Breast epithelium (tissue), 4 donors: ENCODE measurements around the gene SPACA4. TPM values are rescaled to one million over a fixed set of nuclear protein-coding genes. Genes with fewer than 3 reads are reported as not detected.

ENCODE experiments used
- DNase-seq, 2 donors: peaks; one replicate each; pipeline ENCODE4 v3.0.0-alpha.2; 2019; ENCODE audit warnings: low spot score in 2 of 2
- H3K27ac ChIP-seq, 2 donors: fragments of 200-600 bp; sonication (generic) in 1 of 2; one replicate each; pipeline ENCODE4 v1.5.1; 2016 to 2019; ENCODE audit warnings: mild to moderate bottlenecking in 1 of 2
- H3K27me3 ChIP-seq, 2 donors: fragments of 200-600 bp; sonication (generic) in 1 of 2; one replicate each; pipeline versions ENCODE4 v1.5.1 to v1.6.0; 2017 to 2019; ENCODE audit warnings: control low read depth in 1 of 2, mild to moderate bottlenecking in 1 of 2
- H3K36me3 ChIP-seq: fragments of 200-600 bp; one replicate; pipeline ENCODE4 v1.5.1; 2019
- H3K4me1 ChIP-seq, 2 donors: fragments of 200-600 bp; sonication (generic); one replicate each; pipeline ENCODE4 v1.5.1; 2016 to 2019; ENCODE audit warnings: control low read depth in 1 of 2
- H3K4me3 ChIP-seq, 3 donors: fragments of 200-600 bp; sonication (generic); 1 replicate in 2 of 3; 2 replicates in 1 of 3; pipeline ENCODE4 v1.5.1; 2016 to 2019; ENCODE audit warnings: mild to moderate bottlenecking in 3 of 3, moderate library complexity in 2 of 3
- H3K9me3 ChIP-seq, 2 donors: fragments of 200-600 bp; sonication (generic) in 1 of 2; one replicate each; pipeline ENCODE4 v1.5.1; 2016 to 2019; ENCODE audit warnings: control low read depth in 1 of 2
- CTCF ChIP-seq, 3 donors: fragments of 450-650 bp; IDR thresholded peaks; one replicate each; pipeline ENCODE4 v1.5.1; 2016 to 2017; ENCODE audit warnings: antibody characterized with exemption in 3 of 3, mild to moderate bottlenecking in 3 of 3, moderate library complexity in 3 of 3
- POLR2A ChIP-seq: fragments of 450-650 bp; IDR thresholded peaks from one replicate; pipeline ENCODE4 v1.6.1; 2016; ENCODE audit warnings: antibody characterized with exemption, mild to moderate bottlenecking, moderate library complexity
- POLR2AphosphoS5 ChIP-seq, 3 donors: sonication (generic); formaldehyde crosslinking; IDR thresholded peaks; one replicate each; pipeline ENCODE4 v1.6.1; 2017; ENCODE audit warnings: antibody characterized with exemption in 3 of 3
- intact Hi-C: fragments of 100-400 bp; cut with DNase I; formaldehyde crosslinking; loops from one replicate; pipeline ENCODE4 v1.15.1; 2023; ENCODE audit warnings: low total_unique reads
- total RNA-seq, 3 donors: library from RNA; depleted of rRNA; stranded (reverse); fragments of >200 nt; gene quantifications; one replicate each; pipeline ENCODE4 v1.1.0, GENCODE V29; 2016

The SPACA4 gene
- total RNA-seq, 3 donors from 2014 or later, result not detected

- no peaks in the 10 kb centered on the region for H3K36me3 ChIP-seq
Measured at GRCh38 chr19:48632692-48633147, 26.2 kb downstream of the SPACA4 start.

DNA sequence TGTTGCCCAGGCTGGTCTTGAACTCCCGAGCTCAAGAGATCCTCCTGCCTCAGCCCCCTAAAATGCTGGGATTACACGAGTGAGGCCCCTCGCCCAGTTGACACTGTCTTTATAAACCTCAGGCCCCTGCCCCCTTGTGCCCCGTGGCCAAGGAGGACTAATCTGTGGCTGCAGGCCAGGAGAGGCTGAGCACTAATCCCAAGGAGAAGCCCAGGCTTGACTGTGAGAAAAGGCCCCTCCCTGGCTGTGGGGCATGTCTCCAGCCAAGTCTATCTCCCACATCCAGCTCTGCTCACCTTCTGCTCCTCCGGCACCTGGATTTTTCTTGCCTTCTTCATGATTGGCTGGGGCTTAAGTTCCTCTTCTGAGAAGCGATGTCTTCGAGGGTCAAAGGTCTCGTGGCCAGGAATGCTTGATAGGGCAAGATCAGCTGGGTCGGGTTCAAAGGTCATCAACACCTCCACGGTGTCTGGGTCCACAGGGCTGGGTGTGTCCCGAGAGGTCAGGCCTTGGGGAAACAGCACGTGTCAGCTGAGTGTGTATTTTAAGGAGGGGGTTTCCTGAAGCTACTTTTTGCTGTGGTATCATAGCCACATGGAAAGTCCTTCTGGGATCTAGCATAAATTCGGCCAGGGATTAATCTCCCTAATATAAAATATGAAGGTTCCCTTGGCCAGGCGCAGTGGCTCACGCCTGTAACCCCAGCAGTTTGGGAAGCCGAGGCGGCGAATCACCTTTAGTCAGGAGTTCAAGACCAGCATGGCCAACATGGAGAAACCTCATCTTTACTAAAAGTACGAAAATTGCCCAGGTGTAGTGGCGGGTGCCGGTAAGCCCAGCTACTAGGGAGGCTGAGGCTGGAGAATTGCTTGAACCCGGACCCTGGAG is 26.9 kb downstream of the SPACA4 start:
- Histone ChIP-seq H3K4me1 (peaks cover 0 to 7% of the 10 kb centered on the region in 2 donors), H3K9me3 (no peaks in the 10 kb centered on the region), H3K27ac (peak overlapping the region; percentile 99), H3K36me3 (no peaks in the 10 kb centered on the region), H3K27me3 (no peaks in the 10 kb centered on the region), H3K4me3 (peak overlapping the region in 2 of 3 donors; percentile 77 to 88)
- DNase-seq, result no peak
- intact Hi-C loops, result no loop called here
- TF ChIP-seq POLR2AphosphoS5 (IDR thresholded peaks at IDR 0.05) (no peak), POLR2A (no peak), CTCF (IDR thresholded peaks at IDR 0.05) (no peak)

More at GRCh38 chr19:48632692-48633147, 26.2 kb downstream of the SPACA4 start:
- peak overlapping the region; percentile 99 for H3K27ac ChIP-seq
- intact Hi-C loops, result no loop called here
- H3K4me3 ChIP-seq, result no peak overlapping the region
- TF ChIP-seq POLR2AphosphoS5 (IDR thresholded peaks at IDR 0.05) (no peak), CTCF (IDR thresholded peaks at IDR 0.05) (no peak), POLR2A (no peak)
- H3K4me1 ChIP-seq, result peaks cover 0 to 7% of the 10 kb centered on the region in 2 donors
- no peaks in the 10 kb centered on the region for H3K9me3 ChIP-seq
- DNase-seq, result no peak
- H3K27me3 ChIP-seq, result no peaks in the 10 kb centered on the region

GRCh38 chr19:48634036-48634342 is 27.4 kb downstream of the SPACA4 start:
- Histone ChIP-seq H3K9me3 (no peaks in the 10 kb centered on the region), H3K27ac (peak overlapping the region; percentile 99), H3K27me3 (no peaks in the 10 kb centered on the region), H3K4me1 (peaks cover 0 to 7% of the 10 kb centered on the region in 2 donors), H3K4me3 (peak overlapping the region; percentile 63 to 88 (median 77)), H3K36me3 (no peaks in the 10 kb centered on the region)
- TF ChIP-seq POLR2A (no peak), POLR2AphosphoS5 (IDR thresholded peaks at IDR 0.05) (no peak), CTCF (IDR thresholded peaks at IDR 0.05) (no peak)
- no peak for DNase-seq
- intact Hi-C loops, result no loop called here

DNA sequence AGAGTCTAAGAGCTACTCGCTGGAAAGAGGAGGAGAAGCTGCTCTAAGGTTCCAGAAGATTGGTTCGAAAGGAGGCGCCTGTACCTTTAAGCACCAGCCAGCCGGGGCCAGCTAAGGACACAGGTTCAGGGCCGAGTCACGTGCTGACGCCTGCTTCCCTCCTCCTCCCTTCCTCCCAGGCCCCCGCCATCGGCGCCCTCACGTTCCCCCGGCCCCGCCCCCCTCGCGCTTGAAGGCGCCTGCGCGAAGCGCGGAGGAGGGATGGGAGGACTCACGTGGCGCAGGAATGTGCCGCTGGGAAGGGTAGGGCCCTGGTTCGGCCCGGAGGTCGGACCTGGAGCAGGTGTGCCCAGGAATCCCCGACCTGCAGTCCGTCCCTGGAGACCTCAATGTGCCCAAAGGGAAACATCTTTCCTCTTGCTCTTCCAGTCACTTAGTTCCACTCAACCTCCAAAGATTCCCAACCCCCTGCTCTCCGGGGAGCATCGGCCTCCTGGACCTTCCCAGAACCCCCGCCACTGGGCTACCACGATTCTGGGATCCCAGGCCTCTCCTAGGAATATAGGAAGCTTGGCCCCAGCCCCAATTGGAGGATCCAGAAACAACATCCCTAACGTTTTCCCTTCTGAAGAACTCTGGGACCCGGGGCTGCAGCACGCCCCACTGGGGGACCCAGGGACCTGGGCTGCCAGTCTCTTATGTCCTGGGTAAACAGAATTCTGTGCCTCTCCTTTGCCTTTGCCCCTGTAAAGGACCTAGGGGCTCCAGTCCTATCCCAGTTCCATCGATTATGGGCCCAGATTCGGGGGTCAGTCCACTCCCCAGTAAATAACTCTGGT is 28.1 kb downstream of the SPACA4 start:
- intact Hi-C loops, result no loop called here
- Histone ChIP-seq H3K9me3 (no peaks in the 10 kb centered on the region), H3K4me1 (peaks cover 0 to 7% of the 10 kb centered on the region in 2 donors), H3K4me3 (peak overlapping the region; percentile 63 to 88 (median 77)), H3K27me3 (no peaks in the 10 kb centered on the region), H3K36me3 (no peaks in the 10 kb centered on the region), H3K27ac (peak overlapping the region; percentile 99)
- DNase-seq, result peak; percentile 97 to 98
- TF ChIP-seq POLR2AphosphoS5 (IDR thresholded peaks at IDR 0.05) (peak; percentile 77 to 93 (median 93)), CTCF (IDR thresholded peaks at IDR 0.05) (no peak), POLR2A (peak; percentile 53)
